ENCODE measurements around the gene ALS2CL. TPM values are rescaled to one million over a fixed set of nuclear protein-coding genes. Genes with fewer than 3 reads are reported as not detected.

The ALS2CL gene
- total RNA-seq, 1 experiment from 2014 or later = 0.90 TPM

- in situ Hi-C loops (cut with HindIII; ENCODE audit: low pct_unique_long_range_greater_than_20kb, low sequenced_read_pairs) = no loop called here
- no peak for DNase-seq (ENCODE audit: low read depth, low spot score)
Measured at GRCh38 chr3:46693892-46694226, 380 bp upstream of the ALS2CL start.

DNA sequence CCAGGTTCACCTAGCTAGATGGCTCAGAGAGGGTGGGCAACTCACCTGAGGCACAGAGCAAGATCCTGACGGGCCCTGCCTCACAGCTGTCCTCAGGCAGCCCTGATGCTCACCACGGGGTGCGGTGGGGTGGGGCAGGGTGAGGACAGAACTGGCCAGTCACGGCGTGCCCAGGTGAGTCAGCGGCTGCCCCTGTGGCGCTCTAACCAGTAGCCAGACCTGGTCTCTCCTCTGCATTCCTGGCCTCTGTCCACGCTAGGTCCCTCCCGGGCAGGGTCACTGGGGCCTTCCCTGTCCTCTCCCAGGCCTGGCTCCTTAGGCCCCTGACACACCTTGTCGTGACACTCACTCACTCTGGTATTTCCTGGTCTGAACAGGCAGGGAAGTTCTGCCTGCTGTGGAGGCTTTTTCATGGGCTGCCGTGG, 901 bp downstream of the ALS2CL start:
- in situ Hi-C loops (cut with HindIII; ENCODE audit: low pct_unique_long_range_greater_than_20kb, low sequenced_read_pairs) = no loop called here
- DNase-seq (ENCODE audit: low read depth, low spot score) = no peak

DNA sequence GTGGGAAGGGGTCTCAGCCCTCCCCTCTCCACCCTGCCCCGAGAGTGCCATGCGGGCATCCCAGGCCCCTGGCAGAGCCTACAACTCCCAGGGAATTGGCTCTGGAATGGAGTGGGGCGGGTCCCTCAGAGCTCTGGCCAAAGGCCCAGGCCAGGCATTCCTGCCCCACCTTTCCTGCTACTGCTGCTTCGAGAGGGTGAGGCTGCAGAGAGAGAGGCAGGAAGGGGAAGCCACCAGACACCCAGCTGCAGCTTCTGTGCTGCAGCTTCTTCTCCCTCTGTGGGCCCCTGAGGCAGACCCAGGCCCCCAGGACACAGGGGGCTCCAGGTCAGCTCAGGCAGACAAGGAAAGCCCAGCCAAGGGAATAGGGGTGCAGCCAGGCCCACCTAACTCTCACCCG, 2.7 kb downstream of the ALS2CL start:
- no peak for DNase-seq (ENCODE audit: low read depth, low spot score)
- in situ Hi-C loops (cut with HindIII; ENCODE audit: low pct_unique_long_range_greater_than_20kb, low sequenced_read_pairs) = no loop called here

DNA sequence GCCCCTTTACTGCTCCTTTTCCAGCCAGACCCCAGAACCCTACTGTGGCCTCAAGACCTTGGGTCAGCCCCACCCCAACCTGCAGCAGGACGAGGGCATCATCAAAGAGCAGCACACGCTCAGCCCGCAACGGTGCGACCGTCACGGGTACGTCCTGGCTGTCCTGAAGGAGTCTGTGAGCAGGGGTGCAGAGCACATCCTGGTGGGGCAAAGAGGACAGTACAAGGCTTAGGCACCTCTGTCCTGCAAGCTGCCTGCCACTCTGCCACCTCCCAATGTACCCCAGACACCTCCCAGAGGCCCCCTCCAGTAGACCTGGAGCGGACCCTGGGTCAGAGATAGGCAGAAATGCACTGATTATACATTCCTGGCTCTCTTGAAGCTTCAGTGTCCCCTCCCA, 8.0 kb downstream of the ALS2CL start:
- in situ Hi-C loops (cut with HindIII; ENCODE audit: low pct_unique_long_range_greater_than_20kb, low sequenced_read_pairs) = no loop called here
- no peak for DNase-seq (ENCODE audit: low read depth, low spot score)

GRCh38 chr3:46684891-46685290, 8.6 kb downstream of the ALS2CL start:
- DNase-seq (ENCODE audit: low read depth, low spot score) = no peak
- in situ Hi-C loops (cut with HindIII; ENCODE audit: low pct_unique_long_range_greater_than_20kb, low sequenced_read_pairs) = no loop called here

- no peak for DNase-seq (ENCODE audit: low read depth, low spot score)
- in situ Hi-C loops (cut with HindIII; ENCODE audit: low pct_unique_long_range_greater_than_20kb, low sequenced_read_pairs) = no loop called here
Measured at GRCh38 chr3:46682974-46683373, 10.5 kb downstream of the ALS2CL start.

GRCh38 chr3:46681856-46682540, 11.5 kb downstream of the ALS2CL start:
- in situ Hi-C loops (cut with HindIII; ENCODE audit: low pct_unique_long_range_greater_than_20kb, low sequenced_read_pairs) = no loop called here
- no peak for DNase-seq (ENCODE audit: low read depth, low spot score)

DNA sequence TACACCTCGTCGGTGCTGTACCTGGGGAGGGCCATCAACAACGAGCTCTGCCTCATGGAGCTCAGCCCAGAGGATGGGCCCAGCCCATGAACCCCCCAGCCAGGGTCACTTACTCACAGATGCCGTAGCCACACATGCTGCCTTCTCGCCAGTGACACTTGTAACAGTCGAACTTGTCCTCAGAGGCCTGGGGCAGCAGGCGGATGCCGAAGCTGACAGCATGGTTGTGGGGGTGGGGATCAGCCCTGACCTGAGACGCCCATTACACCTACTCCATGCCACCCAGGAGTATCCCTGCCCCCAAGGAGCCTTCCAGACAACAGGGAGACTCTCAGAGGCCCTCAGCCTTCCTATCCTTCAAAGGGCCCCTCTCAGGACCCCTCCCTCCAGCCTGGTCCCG, 12.1 kb downstream of the ALS2CL start:
- in situ Hi-C loops (cut with HindIII; ENCODE audit: low pct_unique_long_range_greater_than_20kb, low sequenced_read_pairs) = no loop called here
- no peak for DNase-seq (ENCODE audit: low read depth, low spot score)

- in situ Hi-C loops (cut with HindIII; ENCODE audit: low pct_unique_long_range_greater_than_20kb, low sequenced_read_pairs) = no loop called here
Measured at GRCh38 chr3:46680298-46680826, 13.1 kb downstream of the ALS2CL start.

GRCh38 chr3:46679681-46680080, 13.8 kb downstream of the ALS2CL start:
- in situ Hi-C loops (cut with HindIII; ENCODE audit: low pct_unique_long_range_greater_than_20kb, low sequenced_read_pairs) = no loop called here
- no peak for DNase-seq (ENCODE audit: low read depth, low spot score)

More at GRCh38 chr3:46680298-46680826, 13.1 kb downstream of the ALS2CL start:
- no peak for DNase-seq (ENCODE audit: low read depth, low spot score)

DNA sequence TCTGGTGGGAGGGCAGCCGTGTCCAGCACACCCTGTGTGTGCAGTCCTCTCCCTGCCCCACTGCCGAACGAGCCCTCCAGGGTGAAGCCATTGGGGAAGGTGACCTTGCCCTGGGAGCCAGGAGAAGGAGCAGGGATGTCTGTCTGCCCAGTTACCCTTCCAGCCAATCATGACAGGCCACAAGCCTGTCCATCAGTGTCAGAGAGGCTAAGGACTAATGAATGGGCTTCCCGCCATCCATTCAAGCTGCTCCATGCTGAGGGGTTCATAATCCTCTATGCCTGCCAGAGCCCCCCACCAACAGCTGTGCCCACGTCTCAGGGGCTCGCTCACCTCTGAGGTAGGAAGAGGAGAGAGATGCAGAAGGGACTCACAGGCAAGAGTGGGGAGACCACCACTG, 15.2 kb downstream of the ALS2CL start:
- DNase-seq (ENCODE audit: low read depth, low spot score) = no peak

DNA sequence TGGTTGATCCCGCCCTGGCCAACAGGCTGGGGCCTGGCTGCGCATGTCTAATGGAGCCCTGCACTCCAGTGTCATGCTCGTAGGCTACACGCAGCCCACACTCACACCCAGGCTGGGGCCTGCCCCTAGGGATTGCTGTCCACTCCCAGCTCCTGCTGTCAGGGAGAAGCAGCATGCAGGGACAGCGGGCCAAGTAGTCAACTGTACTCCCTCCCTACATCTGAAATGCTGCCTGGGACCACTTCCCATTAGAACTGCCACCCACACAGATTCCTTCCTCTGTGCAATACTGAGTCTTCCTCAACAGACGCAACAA, 16.1 kb downstream of the ALS2CL start:
- DNase-seq (ENCODE audit: low read depth, low spot score) = no peak
- in situ Hi-C loops (cut with HindIII; ENCODE audit: low pct_unique_long_range_greater_than_20kb, low sequenced_read_pairs) = no loop called here

More for the DNA sequence above, 15.2 kb downstream of the ALS2CL start:
- in situ Hi-C loops (cut with HindIII; ENCODE audit: low pct_unique_long_range_greater_than_20kb, low sequenced_read_pairs) = no loop called here

DNA sequence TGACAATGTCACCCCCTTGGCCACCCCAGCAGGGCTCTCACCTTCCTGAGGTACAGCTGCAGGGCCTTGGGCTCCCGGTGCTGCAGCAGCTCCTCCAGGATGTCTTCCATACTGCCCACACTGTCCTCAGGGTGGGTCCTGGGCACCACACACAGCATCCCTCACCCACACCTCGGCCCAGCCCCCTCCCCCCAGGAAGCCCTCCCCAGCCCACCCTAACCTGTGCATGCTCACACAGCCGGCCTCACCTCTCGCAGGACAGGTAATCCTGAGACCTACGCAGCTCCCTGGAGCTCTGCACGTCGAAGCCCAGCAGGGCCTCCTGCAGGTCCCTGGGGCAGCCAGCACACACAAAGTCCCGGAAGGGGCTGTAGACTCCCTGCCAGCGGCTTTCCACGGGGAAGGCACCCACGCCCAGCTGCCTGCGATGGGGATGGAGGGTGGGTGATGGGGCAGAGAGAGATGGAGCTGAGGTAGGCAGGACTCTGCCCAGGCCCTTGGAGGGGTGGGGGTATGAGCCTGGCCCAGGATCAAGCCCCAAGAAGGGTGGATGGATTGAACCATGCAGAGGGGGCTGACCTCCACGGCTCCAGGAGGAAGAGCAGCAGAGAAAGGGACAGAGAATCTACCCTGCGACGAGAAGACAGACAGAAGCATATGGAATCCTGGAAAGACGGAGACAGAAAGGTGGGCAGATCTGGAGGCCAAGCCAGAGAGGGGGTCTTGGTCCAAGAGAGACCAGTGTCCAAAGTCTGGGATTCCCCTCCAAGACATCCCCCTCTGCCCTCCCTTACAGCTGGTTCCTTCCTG, 16.7 kb downstream of the ALS2CL start:
- no peak for DNase-seq (ENCODE audit: low read depth, low spot score)
- in situ Hi-C loops (cut with HindIII; ENCODE audit: low pct_unique_long_range_greater_than_20kb, low sequenced_read_pairs) = no loop called here

DNA sequence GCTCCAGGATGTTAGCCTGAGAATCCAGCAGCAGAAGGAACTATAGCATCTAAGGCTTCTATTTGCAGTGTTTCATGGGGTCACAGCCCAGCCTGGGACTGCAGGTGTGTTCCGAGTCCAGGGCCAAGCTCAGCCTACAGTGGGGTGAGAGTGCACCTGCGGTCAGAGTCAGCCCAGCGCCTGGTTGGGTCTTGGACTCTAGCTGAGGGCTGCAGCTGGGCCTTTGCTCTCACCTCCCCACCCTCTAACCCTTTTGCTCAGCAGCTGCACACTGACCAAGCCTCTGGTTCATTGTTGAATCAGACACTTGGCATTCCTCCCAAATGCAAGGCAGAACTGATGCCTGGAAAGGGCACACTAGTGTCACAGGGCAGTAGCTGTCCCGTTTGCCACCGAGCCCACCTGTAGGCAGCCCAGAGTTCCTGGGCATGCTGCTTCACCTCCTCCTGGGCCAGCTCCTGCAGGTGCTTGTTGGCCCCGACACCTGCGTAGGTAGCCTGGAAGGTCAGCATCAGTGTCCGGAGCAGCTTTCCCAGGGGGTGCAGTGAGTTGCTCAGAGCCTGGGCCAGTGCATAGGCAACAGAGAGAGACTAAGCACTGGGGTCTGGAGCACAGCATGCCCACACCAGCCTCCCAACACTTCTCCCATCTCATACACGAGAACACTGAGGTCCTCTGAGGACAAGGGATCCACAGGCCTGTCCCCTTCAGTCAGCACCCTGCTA, 17.5 kb downstream of the ALS2CL start:
- no peak for DNase-seq (ENCODE audit: low read depth, low spot score)
- in situ Hi-C loops (cut with HindIII; ENCODE audit: low pct_unique_long_range_greater_than_20kb, low sequenced_read_pairs) = no loop called here

- in situ Hi-C loops (cut with HindIII; ENCODE audit: low pct_unique_long_range_greater_than_20kb, low sequenced_read_pairs) = no loop called here
- no peak for DNase-seq (ENCODE audit: low read depth, low spot score)
Measured at GRCh38 chr3:46675426-46675825, 18.1 kb downstream of the ALS2CL start.

DNA sequence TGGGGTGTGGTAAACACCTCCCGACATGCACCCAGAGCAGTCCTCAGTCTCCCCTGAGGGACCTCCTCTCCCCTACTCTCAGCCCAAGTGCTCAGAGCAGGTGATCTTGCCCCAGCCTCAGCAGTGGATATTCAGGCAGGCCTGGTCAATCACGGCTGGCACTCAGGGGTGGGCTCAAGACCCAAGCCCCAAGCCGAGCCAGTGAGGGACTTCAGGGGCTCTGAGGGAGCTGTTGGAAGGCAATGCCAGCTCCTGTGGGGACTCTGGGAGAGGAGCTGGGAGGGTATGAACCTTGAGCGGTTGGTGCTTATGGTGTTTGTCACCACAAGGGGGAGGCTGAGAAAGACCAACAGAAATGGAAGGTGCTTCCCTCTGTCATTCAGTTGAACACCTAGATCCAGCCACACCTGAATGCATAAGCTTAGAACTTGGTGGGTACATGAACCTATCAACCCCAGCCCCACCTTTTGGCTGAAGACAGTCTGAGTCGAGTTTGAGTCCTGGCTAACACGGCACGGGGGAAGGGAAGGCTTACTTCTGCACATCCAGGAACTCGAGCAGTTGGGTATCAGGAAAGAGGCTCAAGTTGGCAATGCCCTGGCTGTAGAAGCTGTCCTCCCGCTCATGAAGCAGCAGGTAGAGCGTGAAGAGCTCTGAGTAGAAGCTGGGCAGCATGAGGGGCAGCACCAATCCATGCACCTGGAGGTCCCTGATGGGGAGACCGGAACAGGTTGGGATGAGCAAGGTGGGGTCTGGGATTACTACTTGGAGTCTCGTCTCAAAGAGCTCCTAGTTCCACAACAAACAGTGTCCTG, 19.2 kb downstream of the ALS2CL start:
- DNase-seq (ENCODE audit: low read depth, low spot score) = no peak
- in situ Hi-C loops (cut with HindIII; ENCODE audit: low pct_unique_long_range_greater_than_20kb, low sequenced_read_pairs) = no loop called here

- in situ Hi-C loops (cut with HindIII; ENCODE audit: low pct_unique_long_range_greater_than_20kb, low sequenced_read_pairs) = no loop called here
- no peak for DNase-seq (ENCODE audit: low read depth, low spot score)
Measured at GRCh38 chr3:46673151-46674030, 20.1 kb downstream of the ALS2CL start.
